Activated T-helper 1 cell treated with Interleukin-2 at 50 U/mL for 16 hours (primary cell): ENCODE data around the gene POPDC2.
"Not testable (repeated sequence)": the region's sequence is repeated elsewhere in the genome, so short reads cannot be mapped to it uniquely, and the experiment has no call there.

ENCODE experiments used
- DNase-seq: peaks from one replicate; pipeline ENCODE4 v3.0.0-alpha.2; 2020; ENCODE audit warnings: low read depth

Gene POPDC2

GRCh38 chr3:119613201-119613600, 47.2 kb downstream of the POPDC2 start:
- no peak for DNase-seq

- DNase-seq = no peak
Observed at GRCh38 chr3:119611664-119612063, 48.7 kb downstream of the POPDC2 start.

GRCh38 chr3:119609301-119609700, 51.1 kb downstream of the POPDC2 start:
- DNase-seq = no peak

GRCh38 chr3:119608405-119609000, 51.9 kb downstream of the POPDC2 start:
- no peak for DNase-seq

- DNase-seq = no peak
Observed at GRCh38 chr3:119604878-119605277, 55.5 kb downstream of the POPDC2 start.

GRCh38 chr3:119602676-119603075, 57.7 kb downstream of the POPDC2 start:
- no peak for DNase-seq

GRCh38 chr3:119601154-119601553, 59.2 kb downstream of the POPDC2 start:
- DNase-seq = no peak

GRCh38 chr3:119600732-119601131, 59.7 kb downstream of the POPDC2 start:
- no peak for DNase-seq

GRCh38 chr3:119599558-119600174, 60.7 kb downstream of the POPDC2 start:
- no peak for DNase-seq

GRCh38 chr3:119598410-119599098, 61.8 kb downstream of the POPDC2 start:
- no peak for DNase-seq

- no peak for DNase-seq
Observed at GRCh38 chr3:119597548-119598288, 62.7 kb downstream of the POPDC2 start, which contains the start of gene PLA1A. Gene PLA1A (plus strand): TSS chr3:119597885. CDS start chr3:119597914, 29 bp downstream.

- DNase-seq = no peak
Observed at GRCh38 chr3:119596398-119596797, 64.0 kb downstream of the POPDC2 start.

GRCh38 chr3:119595639-119596334, 64.6 kb downstream of the POPDC2 start:
- no peak for DNase-seq

- DNase-seq = not testable (repeated sequence)
Observed at GRCh38 chr3:119594929-119595328, 65.5 kb downstream of the POPDC2 start.

GRCh38 chr3:119594066-119594465, 66.3 kb downstream of the POPDC2 start:
- DNase-seq = no peak

- DNase-seq = no peak
Observed at GRCh38 chr3:119592861-119593260, 67.5 kb downstream of the POPDC2 start.
